GM12878 (cell line): Measurements from ENCODE around the gene MRPL55. TPM values are rescaled to one million over a fixed set of nuclear protein-coding genes. Genes with fewer than 3 reads are reported as not detected.

ENCODE experiments used
- ATAC-seq: fragments of 200-7000 bp; cut with Tn5 transposase; 3 replicates; pipeline ENCODE4 v1.9.1; 2020; ENCODE audit warnings: mild to moderate bottlenecking, moderate library complexity
- BruUV-seq: library from RNA; stranded (reverse); fragments of 400-500 nt; replicated peaks from 2 replicates; lab custom pipeline; 2021; lab: Mats Ljungman, UMichigan
- CTCF ChIA-PET: fragments of 300-600 bp; sonication (Branson Sonifier 250); formaldehyde crosslinking; extraction: SDS; loops from one replicate; lab custom pipeline; 2021; ENCODE audit warnings: inconsistent platforms; lab: Yijun Ruan, JAX
- POLR2A ChIA-PET: fragments of 350-600 bp; formaldehyde crosslinking; extraction: SDS; loops from one replicate; lab custom pipeline; 2021; ENCODE audit warnings: inconsistent platforms; lab: Charles Lee
- RAD21 ChIA-PET: fragments of 300-600 bp; sonication (Branson Sonifier 250); formaldehyde crosslinking; loops from one replicate; lab custom pipeline; 2023; ENCODE audit warnings: antibody characterized with exemption; ENCODE audit not compliant: unreplicated experiment; lab: Charles Lee
- SMC1A ChIA-PET: fragments of 300-600 bp; sonication (Branson Sonifier 250); formaldehyde crosslinking; loops from one replicate; lab custom pipeline; 2023; ENCODE audit not compliant: unreplicated experiment, uncharacterized antibody; lab: Charles Lee
- DNase-seq: peaks from one replicate; pipeline ENCODE4 v3.0.0-alpha.2; 2011; ENCODE audit warnings: low read depth, low spot score
- FAIRE-seq: peaks from 3 replicates; lab custom pipeline; 2011; peaks lifted over from hg19 to GRCh38; lab: Jason Lieb, UNC
- H2AFZ ChIP-seq: 2 replicates; pipeline ENCODE4 v1.6.0; 2011; ENCODE audit warnings: low read depth, low read length, control low read depth; ENCODE audit not compliant: control insufficient read depth
- H3K27ac ChIP-seq: 2 replicates; pipeline ENCODE4 v1.5.1; 2011; ENCODE audit warnings: control low read depth; ENCODE audit not compliant: control insufficient read depth, insufficient read depth
- H3K27me3 ChIP-seq, 2 experiments: replicated peaks in 1 of 2; 2 replicates each; pipeline versions ENCODE4 v1.6.0 to v1.6.1; 2011; ENCODE audit warnings: low read length in 1 of 2; ENCODE audit not compliant: control insufficient read depth in 2 of 2, insufficient read depth in 2 of 2
- H3K36me3 ChIP-seq, 2 experiments: 2 replicates each; pipeline ENCODE4 v1.5.1; 2011; ENCODE audit warnings: low read length in 1 of 2; ENCODE audit not compliant: control insufficient read depth in 2 of 2, insufficient read depth in 2 of 2
- H3K4me1 ChIP-seq: 2 replicates; pipeline ENCODE4 v1.6.1; 2011; ENCODE audit warnings: mild to moderate bottlenecking, low read length, moderate library complexity, mixed read lengths; ENCODE audit not compliant: control insufficient read depth, insufficient read depth
- H3K4me2 ChIP-seq: 2 replicates; pipeline ENCODE4 v1.6.0; 2011; ENCODE audit warnings: control low read depth; ENCODE audit not compliant: control insufficient read depth, insufficient read depth
- H3K4me3 ChIP-seq: fragments of 200-600 bp; sonication (generic); 2 replicates; pipeline ENCODE4 v1.5.1; 2016
- H3K79me2 ChIP-seq: 2 replicates; pipeline ENCODE4 v1.6.0; 2011; ENCODE audit warnings: low read length; ENCODE audit not compliant: control insufficient read depth, insufficient read depth
- H3K9ac ChIP-seq: 2 replicates; pipeline ENCODE4 v1.8.0; 2011; ENCODE audit warnings: low read length, control low read depth, mixed read lengths; ENCODE audit not compliant: control insufficient read depth, insufficient read depth
- H3K9me3 ChIP-seq: replicated peaks from 3 replicates; pipeline ENCODE4 v1.5.1; 2011; ENCODE audit warnings: mild to moderate bottlenecking, low read length; ENCODE audit not compliant: control insufficient read depth, insufficient read depth
- H4K20me1 ChIP-seq: 2 replicates; pipeline ENCODE4 v1.6.0; 2011; ENCODE audit not compliant: control insufficient read depth, insufficient read depth
- ASH2L ChIP-seq: fragments of 300-600, 200-600 bp; sonication (generic); IDR thresholded peaks from 2 replicates; pipeline ENCODE4 v1.6.1; 2017; ENCODE audit warnings: low read depth, mild to moderate bottlenecking, borderline replicate concordance
- ATF2 ChIP-seq: IDR thresholded peaks from 2 replicates; pipeline ENCODE4 v1.6.1; 2012; ENCODE audit warnings: low read length, inconsistent platforms
- BHLHE40 ChIP-seq, 2 experiments: fragments of 450-650 bp in 1 of 2; IDR thresholded peaks; 2 replicates each; pipeline ENCODE4 v1.6.1; 2011 to 2017; ENCODE audit warnings: low read depth in 2 of 2, borderline replicate concordance in 1 of 2, improper control_type of control experiment in 1 of 2, low read length in 1 of 2, mild to moderate bottlenecking in 1 of 2
- CBFB ChIP-seq: IDR thresholded peaks from 2 replicates; pipeline ENCODE4 v1.6.1; 2016; ENCODE audit warnings: antibody characterized with exemption, low read depth
- CBX3 ChIP-seq: fragments of 200-600 bp; sonication (generic); IDR thresholded peaks from 2 replicates; pipeline ENCODE4 v1.6.1; 2016; ENCODE audit warnings: low read depth, borderline replicate concordance
- CHD2 ChIP-seq: IDR thresholded peaks from 2 replicates; pipeline ENCODE4 v1.6.1; 2011; ENCODE audit warnings: low read depth, low read length, improper control_type of control experiment, borderline replicate concordance
- HDAC2 ChIP-seq: fragments of 200-600 bp; sonication (generic); IDR thresholded peaks from 2 replicates; pipeline ENCODE4 v1.6.1; 2017
- JUNB ChIP-seq: IDR thresholded peaks from 2 replicates; pipeline ENCODE4 v1.6.1; 2016; ENCODE audit warnings: antibody characterized with exemption, mild to moderate bottlenecking
- KDM1A ChIP-seq: fragments of 200-600 bp; sonication (generic); IDR thresholded peaks from 2 replicates; pipeline ENCODE4 v1.6.1; 2016; ENCODE audit warnings: borderline replicate concordance
- LARP7 ChIP-seq: fragments of 450-650 bp; IDR thresholded peaks from 2 replicates; pipeline ENCODE4 v1.6.1; 2017; ENCODE audit warnings: mild to moderate bottlenecking
- MEF2A ChIP-seq: IDR thresholded peaks from 2 replicates; pipeline ENCODE4 v1.6.1; 2011; ENCODE audit warnings: low read depth, mild to moderate bottlenecking, low read length, moderate library complexity; ENCODE audit not compliant: insufficient read depth
- NKRF ChIP-seq: fragments of 450-650 bp; conservative IDR thresholded peaks from 2 replicates; pipeline ENCODE4 v1.6.1; 2017; ENCODE audit warnings: mild to moderate bottlenecking, moderate library complexity
- SIN3A ChIP-seq: IDR thresholded peaks from 2 replicates; pipeline ENCODE4 v1.6.1; 2012; ENCODE audit warnings: low read depth, low read length, improper control_type of control experiment
- SREBF1 ChIP-seq: IDR thresholded peaks from 2 replicates; pipeline ENCODE4 v1.6.1; 2012; ENCODE audit warnings: mild to moderate bottlenecking, low read length
- SUZ12 ChIP-seq: fragments of 200-600 bp; sonication (generic); IDR thresholded peaks from one replicate; pipeline ENCODE4 v1.6.1; 2018; ENCODE audit warnings: antibody characterized with exemption, mild to moderate bottlenecking; ENCODE audit not compliant: unreplicated experiment
- TBL1XR1 ChIP-seq: IDR thresholded peaks from 2 replicates; pipeline ENCODE4 v1.6.1; 2012; ENCODE audit warnings: low read depth, low read length, improper control_type of control experiment
- ZSCAN29 ChIP-seq: fragments of 450-650 bp; IDR thresholded peaks from 2 replicates; pipeline ENCODE4 v1.6.1; 2017; ENCODE audit warnings: mild to moderate bottlenecking, moderate library complexity
- WGBS: methylation state at CpG from one replicate; pipeline ENCODE4 v1.1.6; 2016; ENCODE audit warnings: low lambda C conversion rate; ENCODE audit not compliant: insufficient replicate concordance, insufficient coverage; ENCODE audit errors: missing lambda C conversion rate; 5-methylcytosine and 5-hydroxymethylcytosine counted together
- in situ Hi-C: fragments of 300-500 bp; cut with MboI; formaldehyde crosslinking; loops from 9 replicates; pipeline ENCODE4 v1.14.3; 2018; ENCODE audit warnings: mixed read lengths
- intact Hi-C: fragments of 100-400 bp; cut with micrococcal nuclease; formaldehyde crosslinking; loops from one replicate; pipeline ENCODE4 v1.14.2; 2022; ENCODE audit not compliant: unreplicated experiment
- polyA plus RNA-seq, 11 experiments: library from polyadenylated mRNA; depleted of rRNA in 4 of 11; unstranded in 6 of 11; stranded (reverse) in 5 of 11; fragments of >200 nt; fragmentation: Nextera tagmentation in 4 of 11; fragmentation: Illumina TruSeq in 1 of 11; extraction: Ambion mirVana in 4 of 11; extraction: Trizol in 1 of 11; gene quantifications; 1 replicate in 1 of 11; 2 replicates in 10 of 11; pipeline versions ENCODE4 v1.2.1 to v1.2.3, GENCODE V29; 2011 to 2016; ENCODE audit warnings: inconsistent platforms in 2 of 11, missing spikeins in 2 of 11, low read depth in 1 of 11
- total RNA-seq, 4 experiments: library from RNA; depleted of rRNA in 3 of 4; stranded (reverse); fragments of >200 nt in 3 of 4; fragmentation: Illumina TruSeq in 1 of 4; extraction: Trizol in 1 of 4; gene quantifications; 2 replicates each; pipeline versions ENCODE4 v1.2.1 to v1.2.3, GENCODE V29; 2013 to 2021
- TF ChIP-seq, protein P1 (sequence below): fragments of 450-650 bp; formaldehyde crosslinking; IDR thresholded peaks from 2 replicates; pipeline ENCODE4 v1.4.0; 2022; ENCODE audit warnings: mild to moderate bottlenecking, moderate library complexity

Gene MRPL55
- total and polyA plus RNA-seq, 10 of the 15 experiments (the other 5 are each of a cell fraction or from before 2014, with no cell fraction given), result 15.1 to 143 (median 55.8) TPM

- ChIA-PET SMC1A (interaction anchor here (2.4 kb wide), 1 partner anchor 11 kb away, joined by 9 read pairs; the partner anchor contains the start of gene IBA57), POLR2A (no interaction called here), CTCF (interaction anchor here (0.5 kb wide), 1 partner anchor 276 kb away, joined by 3 read pairs; no protein-coding TSS in a partner anchor)
- Histone ChIP-seq H3K27me3 (no peaks in the 10 kb centered on the region), H3K79me2 (no peaks in the 10 kb centered on the region), H3K27ac (no peak overlapping the region), H2AFZ (no peak overlapping the region), H4K20me1 (no peaks in the 10 kb centered on the region), H3K36me3 (peaks cover 0 to 1% of the 10 kb centered on the region in 2 experiments; a peak in 1 of 4 replicates), H3K4me2 (no peak overlapping the region), H3K9me3 (no peaks in the 10 kb centered on the region)
- no TSS peak for BruUV-seq
- FAIRE-seq, result no peak
- in situ Hi-C loops, result no loop called here
- DNase-seq, result no peak
- no peak for ATAC-seq
- intact Hi-C loops, result no loop called here
- 90% methylated on average over 11 of the region's 11 CpGs for WGBS
- TF ChIP-seq KDM1A (no peak), BHLHE40 (IDR thresholded peaks at IDR 0.05; ENCODE audit: borderline replicate concordance in 1 of 2, low read depth in 2 of 2, low read length in 1 of 2) (no peak), ATF2 (no peak), CHD2 (no peak), NKRF (no peak), CBX3 (no peak), SUZ12 (no peak), MEF2A (no peak), TBL1XR1 (no peak), SREBF1 (no peak), ZSCAN29 (no peak), SIN3A (no peak), CBFB (no peak), HDAC2 (no peak), JUNB (no peak), LARP7 (no peak), ASH2L (no peak)
- TF ChIP-seq, protein P1, sequence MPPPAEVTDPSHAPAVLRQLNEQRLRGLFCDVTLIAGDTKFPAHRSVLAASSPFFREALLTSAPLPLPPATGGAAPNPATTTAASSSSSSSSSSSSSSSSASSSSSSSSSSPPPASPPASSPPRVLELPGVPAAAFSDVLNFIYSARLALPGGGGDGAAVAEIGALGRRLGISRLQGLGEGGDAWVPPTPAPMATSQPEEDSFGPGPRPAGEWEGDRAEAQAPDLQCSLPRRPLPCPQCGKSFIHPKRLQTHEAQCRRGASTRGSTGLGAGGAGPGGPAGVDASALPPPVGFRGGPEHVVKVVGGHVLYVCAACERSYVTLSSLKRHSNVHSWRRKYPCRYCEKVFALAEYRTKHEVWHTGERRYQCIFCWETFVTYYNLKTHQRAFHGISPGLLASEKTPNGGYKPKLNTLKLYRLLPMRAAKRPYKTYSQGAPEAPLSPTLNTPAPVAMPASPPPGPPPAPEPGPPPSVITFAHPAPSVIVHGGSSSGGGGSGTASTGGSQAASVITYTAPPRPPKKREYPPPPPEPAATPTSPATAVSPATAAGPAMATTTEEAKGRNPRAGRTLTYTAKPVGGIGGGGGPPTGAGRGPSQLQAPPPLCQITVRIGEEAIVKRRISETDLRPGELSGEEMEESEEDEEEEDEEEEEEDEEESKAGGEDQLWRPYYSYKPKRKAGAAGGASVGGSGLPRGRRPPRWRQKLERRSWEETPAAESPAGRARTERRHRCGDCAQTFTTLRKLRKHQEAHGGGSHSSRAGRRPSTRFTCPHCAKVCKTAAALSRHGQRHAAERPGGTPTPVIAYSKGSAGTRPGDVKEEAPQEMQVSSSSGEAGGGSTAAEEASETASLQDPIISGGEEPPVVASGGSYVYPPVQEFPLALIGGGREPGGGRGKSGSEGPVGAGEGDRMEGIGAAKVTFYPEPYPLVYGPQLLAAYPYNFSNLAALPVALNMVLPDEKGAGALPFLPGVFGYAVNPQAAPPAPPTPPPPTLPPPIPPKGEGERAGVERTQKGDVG (CRISPR knock-in tag), result no peak
- TF ChIP-seq, all 136 proteins: peak for 0
- RAD21 ChIA-PET, result no interaction called here
- H3K4me1 ChIP-seq, result no peaks in the 10 kb centered on the region
- no peak overlapping the region for H3K4me3 ChIP-seq
- no peak overlapping the region for H3K9ac ChIP-seq
Measured at GRCh38 chr1:228154021-228154669, 45.0 kb upstream of the MRPL55 start.
